ENCODE results near the gene TAF15.

GRCh38 chr17:35878361-35878760 is 69.1 kb downstream of the TAF15 start:
- no peak for TF ChIP-seq AHDC1 (CRISPR knock-in tag; IDR thresholded peaks at IDR 0.05; ENCODE audit: borderline replicate concordance)
- no peak for TF ChIP-seq ZNF251 (CRISPR knock-in tag; IDR thresholded peaks at IDR 0.05)
- TF ChIP-seq EZH2 (conservative IDR thresholded peaks at IDR 0.05; ENCODE audit: low read depth, low read length), result no peak
- TF ChIP-seq ZZZ3 (CRISPR knock-in tag; IDR thresholded peaks at IDR 0.05; ENCODE audit: borderline replicate concordance), result no peak
- TF ChIP-seq USF2 (IDR thresholded peaks at IDR 0.05; ENCODE audit: low read depth, low read length), result no peak
- no peak for TF ChIP-seq USF2 (CRISPR knock-in tag; IDR thresholded peaks at IDR 0.05; ENCODE audit: borderline replicate concordance)
- TF ChIP-seq BCL6 (CRISPR knock-in tag; IDR thresholded peaks at IDR 0.05), result no peak
- TF ChIP-seq PAX8 (CRISPR knock-in tag; IDR thresholded peaks at IDR 0.05; ENCODE audit: borderline replicate concordance), result no peak
- no peak for TF ChIP-seq GTF2F1 (IDR thresholded peaks at IDR 0.05; ENCODE audit: low read length)
- TF ChIP-seq ZNF326 (CRISPR knock-in tag; IDR thresholded peaks at IDR 0.05; ENCODE audit: borderline replicate concordance), result no peak
- no peak for TF ChIP-seq GLI4 (CRISPR knock-in tag; IDR thresholded peaks at IDR 0.05; ENCODE audit: borderline replicate concordance)
- TF ChIP-seq MXI1 (IDR thresholded peaks at IDR 0.05; ENCODE audit: borderline replicate concordance, low read depth, low read length), result no peak

All from HepG2 (cell line).